ENCODE results near the gene TPTE.
"Not testable (repeated sequence)": the region's sequence is repeated elsewhere in the genome, so short reads cannot be mapped to it uniquely, and the experiment has no call there.

Gene TPTE

GRCh38 chr21:10521091-10521598, at the start of gene TPTE:
TSS of gene TPTE (plus strand) at chr21:10521583. CDS start at chr21:10538724, 17,141 bp downstream.
- no peak for DNase-seq (ENCODE audit: low read depth)

- not testable (repeated sequence) for DNase-seq (ENCODE audit: low read depth)
Measured at GRCh38 chr21:10471999-10472398, 49.4 kb upstream of the TPTE start.

- DNase-seq (ENCODE audit: low read depth): not testable (repeated sequence)
Measured at GRCh38 chr21:10477794-10478193, 43.6 kb upstream of the TPTE start.

- DNase-seq (ENCODE audit: low read depth): not testable (repeated sequence)
Measured at GRCh38 chr21:10479875-10480274, 41.5 kb upstream of the TPTE start.

- DNase-seq (ENCODE audit: low read depth): not testable (repeated sequence)
Measured at GRCh38 chr21:10484864-10485263, 36.5 kb upstream of the TPTE start.

GRCh38 chr21:10490453-10490852, 30.9 kb upstream of the TPTE start:
- not testable (repeated sequence) for DNase-seq (ENCODE audit: low read depth)

- DNase-seq (ENCODE audit: low read depth): no peak
Measured at GRCh38 chr21:10511116-10511515, 10.3 kb upstream of the TPTE start.

- DNase-seq (ENCODE audit: low read depth): not testable (repeated sequence)
Measured at GRCh38 chr21:10516889-10517288, 4.5 kb upstream of the TPTE start.

GRCh38 chr21:10517904-10518303, 3.5 kb upstream of the TPTE start:
- DNase-seq (ENCODE audit: low read depth): not testable (repeated sequence)

- not testable (repeated sequence) for DNase-seq (ENCODE audit: low read depth)
Measured at GRCh38 chr21:10521835-10522500, 585 bp downstream of the TPTE start.

GRCh38 chr21:10539956-10540355, 18.6 kb downstream of the TPTE start:
- no peak for DNase-seq (ENCODE audit: low read depth)

- not testable (repeated sequence) for DNase-seq (ENCODE audit: low read depth)
Measured at GRCh38 chr21:10544376-10544775, 23.0 kb downstream of the TPTE start.

- not testable (repeated sequence) for DNase-seq (ENCODE audit: low read depth)
Measured at GRCh38 chr21:10547868-10548267, 26.5 kb downstream of the TPTE start.

GRCh38 chr21:10548331-10548954, 27.1 kb downstream of the TPTE start:
- not testable (repeated sequence) for DNase-seq (ENCODE audit: low read depth)

- DNase-seq (ENCODE audit: low read depth): not testable (repeated sequence)
Measured at GRCh38 chr21:10570803-10571202, 49.4 kb downstream of the TPTE start.

- DNase-seq (ENCODE audit: low read depth): not testable (repeated sequence)
Measured at GRCh38 chr21:10574531-10575310, 53.3 kb downstream of the TPTE start.

GRCh38 chr21:10575311-10575667, 53.9 kb downstream of the TPTE start:
- DNase-seq (ENCODE audit: low read depth): no peak

- not testable (repeated sequence) for DNase-seq (ENCODE audit: low read depth)
Measured at GRCh38 chr21:10578910-10579309, 57.5 kb downstream of the TPTE start.

GRCh38 chr21:10589115-10589514, 67.7 kb downstream of the TPTE start:
- DNase-seq (ENCODE audit: low read depth): not testable (repeated sequence)

GRCh38 chr21:10607074-10607473, 85.7 kb downstream of the TPTE start:
- not testable (repeated sequence) for DNase-seq (ENCODE audit: low read depth)

GRCh38 chr21:10614285-10614684, 92.9 kb downstream of the TPTE start:
- not testable (repeated sequence) for DNase-seq (ENCODE audit: low read depth)

- not testable (repeated sequence) for DNase-seq (ENCODE audit: low read depth)
Measured at GRCh38 chr21:10616061-10616460, 94.7 kb downstream of the TPTE start.

GRCh38 chr21:10616535-10616934, 95.2 kb downstream of the TPTE start:
- DNase-seq (ENCODE audit: low read depth): no peak

Measured in fibroblast of the conjunctiva (primary cell).